GM18858 (cell line): ENCODE measurements around the gene IRAK2.

ENCODE experiments used
- ATAC-seq: cut with Tn5 transposase; IDR thresholded peaks from one replicate; pipeline ENCODE4 v1.9.1; 2021; ENCODE audit not compliant: unreplicated experiment

The IRAK2 gene

GRCh38 chr3:10223676-10224639, 59.2 kb downstream of the IRAK2 start:
- ATAC-seq, result peak; percentile 67

GRCh38 chr3:10224794-10225665, 60.3 kb downstream of the IRAK2 start:
- peak; percentile 42 for ATAC-seq

- no peak for ATAC-seq
These were observed 61.6 kb downstream of the IRAK2 start for GRCh38 chr3:10226293-10226692.

- no peak for ATAC-seq
These were observed 63.7 kb downstream of the IRAK2 start for GRCh38 chr3:10228248-10228950.

- ATAC-seq, result no peak
These were observed 64.9 kb downstream of the IRAK2 start for GRCh38 chr3:10229576-10229975.

- ATAC-seq, result no peak
These were observed 67.4 kb downstream of the IRAK2 start for GRCh38 chr3:10232137-10232536.

GRCh38 chr3:10233988-10234387, 69.3 kb downstream of the IRAK2 start:
- no peak for ATAC-seq

GRCh38 chr3:10234526-10235230, 70.0 kb downstream of the IRAK2 start:
- no peak for ATAC-seq

GRCh38 chr3:10235551-10235950, 70.8 kb downstream of the IRAK2 start:
- ATAC-seq, result no peak

- no peak for ATAC-seq
These were observed 73.8 kb downstream of the IRAK2 start for GRCh38 chr3:10238345-10239183.

GRCh38 chr3:10240799-10241198, 76.1 kb downstream of the IRAK2 start:
- no peak for ATAC-seq

- no peak for ATAC-seq
These were observed 77.7 kb downstream of the IRAK2 start for GRCh38 chr3:10242182-10243065.

GRCh38 chr3:10244009-10244408, 79.3 kb downstream of the IRAK2 start:
- no peak for ATAC-seq

GRCh38 chr3:10245081-10245712, 80.5 kb downstream of the IRAK2 start:
- no peak for ATAC-seq

GRCh38 chr3:10247679-10248183, 83.0 kb downstream of the IRAK2 start:
- ATAC-seq, result no peak

- peak; percentile 94 for ATAC-seq
These were observed 83.7 kb downstream of the IRAK2 start, which contains the start of gene TATDN2 for GRCh38 chr3:10248184-10248983. TATDN2 (plus strand) TSS chr3:10248459; CDS start chr3:10249201, 742 bp downstream.
